OCI-LY3 (cell line): Measurements from ENCODE around the gene OS9.

Experiments
- EZH2phosphoT487 ChIP-seq: fragments of 200-600 bp; shearing (Covaris generic); IDR thresholded peaks from 2 replicates; pipeline ENCODE4 v1.6.1; 2018; ENCODE audit warnings: antibody characterized with exemption, mixed run types, low read depth
- TF ChIP-seq, protein P1 (sequence below): fragments of 200-600, 300-600 bp; sonication (generic); IDR thresholded peaks from 2 replicates; pipeline ENCODE4 v1.5.1; 2014; ENCODE audit warnings: antibody characterized with exemption, low read length, low read depth

- TF ChIP-seq, protein P1, sequence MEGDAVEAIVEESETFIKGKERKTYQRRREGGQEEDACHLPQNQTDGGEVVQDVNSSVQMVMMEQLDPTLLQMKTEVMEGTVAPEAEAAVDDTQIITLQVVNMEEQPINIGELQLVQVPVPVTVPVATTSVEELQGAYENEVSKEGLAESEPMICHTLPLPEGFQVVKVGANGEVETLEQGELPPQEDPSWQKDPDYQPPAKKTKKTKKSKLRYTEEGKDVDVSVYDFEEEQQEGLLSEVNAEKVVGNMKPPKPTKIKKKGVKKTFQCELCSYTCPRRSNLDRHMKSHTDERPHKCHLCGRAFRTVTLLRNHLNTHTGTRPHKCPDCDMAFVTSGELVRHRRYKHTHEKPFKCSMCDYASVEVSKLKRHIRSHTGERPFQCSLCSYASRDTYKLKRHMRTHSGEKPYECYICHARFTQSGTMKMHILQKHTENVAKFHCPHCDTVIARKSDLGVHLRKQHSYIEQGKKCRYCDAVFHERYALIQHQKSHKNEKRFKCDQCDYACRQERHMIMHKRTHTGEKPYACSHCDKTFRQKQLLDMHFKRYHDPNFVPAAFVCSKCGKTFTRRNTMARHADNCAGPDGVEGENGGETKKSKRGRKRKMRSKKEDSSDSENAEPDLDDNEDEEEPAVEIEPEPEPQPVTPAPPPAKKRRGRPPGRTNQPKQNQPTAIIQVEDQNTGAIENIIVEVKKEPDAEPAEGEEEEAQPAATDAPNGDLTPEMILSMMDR = no peak
- no peak for TF ChIP-seq EZH2phosphoT487
Observed at GRCh38 chr12:57769594-57769993, 75.7 kb downstream of the OS9 start.
